NB4 (cell line): ENCODE measurements around the gene PCDHA4.
A peak's percentile ranks its signal among the peaks of the same experiment; 100 is the strongest.
"Not testable (repeated sequence)": the region's sequence is repeated elsewhere in the genome, so short reads cannot be mapped to it uniquely, and the experiment has no call there.

Source experiments
- DNase-seq: peaks from one replicate; pipeline ENCODE4 v3.0.0; 2010; ENCODE audit warnings: low read depth
- H3K4me3 ChIP-seq: one replicate; pipeline ENCODE4 v1.5.1; 2011; ENCODE audit warnings: mild to moderate bottlenecking, low read depth, low read length, moderate library complexity
- MYC ChIP-seq: IDR thresholded peaks from 2 replicates; pipeline ENCODE4 v1.6.1; 2011; ENCODE audit warnings: low read depth, low read length
- POLR2A ChIP-seq: IDR thresholded peaks from 2 replicates; pipeline ENCODE4 v1.6.1; 2011; ENCODE audit warnings: mild to moderate bottlenecking; ENCODE audit not compliant: insufficient read length; ENCODE audit errors: extremely low read depth
- TF ChIP-seq, protein P1 (sequence below): IDR thresholded peaks from 2 replicates; pipeline ENCODE4 v1.6.1; 2011; ENCODE audit warnings: low read depth, low read length
- TF ChIP-seq, protein P2 (sequence below): IDR thresholded peaks from one replicate; pipeline ENCODE4 v1.5.1; 2012; ENCODE audit warnings: low read depth, low read length

Gene PCDHA4

DNA sequence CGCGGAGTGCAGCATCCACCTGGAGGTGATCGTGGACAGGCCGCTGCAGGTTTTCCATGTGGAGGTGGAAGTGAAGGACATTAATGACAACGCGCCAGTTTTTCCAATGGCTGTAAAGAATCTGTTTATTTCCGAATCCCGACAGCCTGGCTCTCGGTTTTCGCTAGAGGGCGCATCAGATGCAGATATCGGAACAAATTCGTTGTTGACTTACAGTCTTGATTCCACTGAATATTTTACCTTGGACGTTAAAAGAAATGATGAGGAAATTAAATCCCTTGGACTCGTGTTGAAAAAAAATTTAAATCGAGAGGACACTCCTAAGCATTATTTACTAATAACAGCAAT lies 5.4 kb upstream of the PCDHA4 start:
- TF ChIP-seq, protein P1, sequence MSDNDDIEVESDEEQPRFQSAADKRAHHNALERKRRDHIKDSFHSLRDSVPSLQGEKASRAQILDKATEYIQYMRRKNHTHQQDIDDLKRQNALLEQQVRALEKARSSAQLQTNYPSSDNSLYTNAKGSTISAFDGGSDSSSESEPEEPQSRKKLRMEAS: no peak
- no peak for TF ChIP-seq MYC
- TF ChIP-seq, protein P2, sequence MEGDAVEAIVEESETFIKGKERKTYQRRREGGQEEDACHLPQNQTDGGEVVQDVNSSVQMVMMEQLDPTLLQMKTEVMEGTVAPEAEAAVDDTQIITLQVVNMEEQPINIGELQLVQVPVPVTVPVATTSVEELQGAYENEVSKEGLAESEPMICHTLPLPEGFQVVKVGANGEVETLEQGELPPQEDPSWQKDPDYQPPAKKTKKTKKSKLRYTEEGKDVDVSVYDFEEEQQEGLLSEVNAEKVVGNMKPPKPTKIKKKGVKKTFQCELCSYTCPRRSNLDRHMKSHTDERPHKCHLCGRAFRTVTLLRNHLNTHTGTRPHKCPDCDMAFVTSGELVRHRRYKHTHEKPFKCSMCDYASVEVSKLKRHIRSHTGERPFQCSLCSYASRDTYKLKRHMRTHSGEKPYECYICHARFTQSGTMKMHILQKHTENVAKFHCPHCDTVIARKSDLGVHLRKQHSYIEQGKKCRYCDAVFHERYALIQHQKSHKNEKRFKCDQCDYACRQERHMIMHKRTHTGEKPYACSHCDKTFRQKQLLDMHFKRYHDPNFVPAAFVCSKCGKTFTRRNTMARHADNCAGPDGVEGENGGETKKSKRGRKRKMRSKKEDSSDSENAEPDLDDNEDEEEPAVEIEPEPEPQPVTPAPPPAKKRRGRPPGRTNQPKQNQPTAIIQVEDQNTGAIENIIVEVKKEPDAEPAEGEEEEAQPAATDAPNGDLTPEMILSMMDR: no peak
- TF ChIP-seq POLR2A: no peak
- DNase-seq: no peak
- H3K4me3 ChIP-seq: no peak overlapping the region

DNA sequence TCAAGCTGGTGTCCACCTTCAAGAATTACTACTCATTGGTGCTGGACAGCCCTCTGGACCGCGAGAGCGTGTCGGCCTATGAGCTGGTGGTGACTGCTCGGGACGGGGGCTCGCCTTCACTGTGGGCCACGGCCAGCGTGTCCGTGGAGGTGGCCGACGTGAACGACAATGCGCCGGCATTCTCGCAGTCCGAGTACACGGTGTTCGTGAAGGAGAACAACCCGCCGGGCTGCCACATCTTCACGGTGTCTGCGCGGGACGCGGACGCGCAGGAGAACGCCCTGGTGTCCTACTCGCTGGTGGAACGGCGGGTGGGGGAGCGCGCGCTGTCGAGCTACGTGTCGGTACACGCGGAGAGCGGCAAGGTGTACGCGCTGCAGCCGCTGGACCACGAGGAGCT lies 4.5 kb upstream of the PCDHA4 start:
- not testable (repeated sequence) for H3K4me3 ChIP-seq, DNase-seq

DNA sequence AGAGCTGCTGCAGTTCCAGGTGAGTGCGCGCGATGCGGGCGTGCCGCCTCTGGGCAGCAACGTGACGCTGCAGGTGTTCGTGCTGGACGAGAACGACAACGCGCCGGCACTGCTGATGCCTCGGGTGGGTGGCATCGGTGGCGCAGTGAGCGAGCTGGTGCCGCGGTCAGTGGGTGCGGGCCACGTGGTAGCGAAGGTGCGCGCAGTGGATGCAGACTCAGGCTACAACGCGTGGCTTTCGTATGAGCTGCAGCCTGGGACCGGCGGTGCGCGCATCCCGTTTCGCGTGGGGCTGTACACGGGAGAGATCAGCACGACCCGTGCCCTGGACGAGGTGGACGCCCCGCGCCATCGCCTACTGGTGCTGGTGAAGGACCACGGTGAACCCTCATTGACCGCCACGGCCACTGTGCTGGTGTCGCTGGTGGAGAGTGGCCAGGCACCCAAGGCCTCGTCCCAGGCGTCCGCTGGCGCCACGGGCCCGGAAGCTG lies 4.0 kb upstream of the PCDHA4 start:
- no peak for TF ChIP-seq MYC
- TF ChIP-seq, protein P1: no peak
- no peak for DNase-seq
- H3K4me3 ChIP-seq: no peak overlapping the region

DNA sequence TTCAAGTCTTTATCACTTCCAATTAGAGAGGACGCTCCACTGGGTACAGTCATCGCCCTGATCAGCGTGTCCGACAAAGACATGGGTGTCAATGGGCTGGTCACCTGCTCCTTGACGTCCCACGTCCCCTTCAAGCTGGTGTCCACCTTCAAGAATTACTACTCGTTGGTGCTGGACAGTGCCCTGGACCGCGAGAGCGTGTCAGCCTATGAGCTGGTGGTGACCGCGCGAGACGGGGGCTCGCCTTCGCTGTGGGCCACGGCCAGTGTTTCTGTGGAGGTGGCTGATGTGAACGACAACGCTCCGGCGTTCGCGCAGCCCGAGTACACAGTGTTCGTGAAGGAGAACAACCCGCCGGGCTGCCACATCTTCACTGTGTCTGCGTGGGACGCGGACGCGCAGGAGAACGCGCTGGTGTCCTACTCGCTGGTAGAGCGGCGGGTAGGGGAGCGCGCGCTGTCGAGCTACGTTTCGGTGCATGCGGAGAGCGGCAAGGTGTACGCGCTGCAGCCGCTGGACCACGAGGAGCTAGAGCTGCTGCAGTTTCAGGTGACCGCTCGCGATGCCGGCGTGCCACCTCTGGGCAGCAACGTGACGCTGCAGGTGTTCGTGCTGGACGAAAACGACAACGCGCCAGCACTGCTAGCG lies 1.5 kb downstream of the PCDHA4 start:
- DNase-seq, H3K4me3 ChIP-seq: not testable (repeated sequence)

DNA sequence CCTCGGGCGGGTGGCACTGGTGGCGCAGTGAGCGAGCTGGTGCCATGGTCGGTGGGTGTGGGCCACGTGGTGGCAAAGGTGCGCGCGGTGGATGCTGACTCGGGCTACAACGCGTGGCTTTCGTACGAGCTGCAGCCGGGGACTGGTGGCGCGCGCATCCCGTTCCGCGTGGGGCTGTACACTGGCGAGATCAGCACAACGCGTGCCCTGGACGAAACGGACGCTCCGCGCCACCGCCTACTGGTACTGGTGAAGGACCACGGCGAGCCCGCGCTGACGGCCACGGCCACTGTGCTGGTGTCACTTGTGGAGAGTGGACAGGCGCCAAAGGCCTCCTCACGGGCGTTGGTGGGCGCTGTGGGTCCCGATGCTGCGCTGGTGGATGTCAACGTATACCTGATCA lies 2.0 kb downstream of the PCDHA4 start:
- TF ChIP-seq POLR2A: no peak
- TF ChIP-seq, protein P1: no peak
- TF ChIP-seq MYC: no peak
- TF ChIP-seq, protein P2: no peak
- no peak overlapping the region for H3K4me3 ChIP-seq
- no peak for DNase-seq

DNA sequence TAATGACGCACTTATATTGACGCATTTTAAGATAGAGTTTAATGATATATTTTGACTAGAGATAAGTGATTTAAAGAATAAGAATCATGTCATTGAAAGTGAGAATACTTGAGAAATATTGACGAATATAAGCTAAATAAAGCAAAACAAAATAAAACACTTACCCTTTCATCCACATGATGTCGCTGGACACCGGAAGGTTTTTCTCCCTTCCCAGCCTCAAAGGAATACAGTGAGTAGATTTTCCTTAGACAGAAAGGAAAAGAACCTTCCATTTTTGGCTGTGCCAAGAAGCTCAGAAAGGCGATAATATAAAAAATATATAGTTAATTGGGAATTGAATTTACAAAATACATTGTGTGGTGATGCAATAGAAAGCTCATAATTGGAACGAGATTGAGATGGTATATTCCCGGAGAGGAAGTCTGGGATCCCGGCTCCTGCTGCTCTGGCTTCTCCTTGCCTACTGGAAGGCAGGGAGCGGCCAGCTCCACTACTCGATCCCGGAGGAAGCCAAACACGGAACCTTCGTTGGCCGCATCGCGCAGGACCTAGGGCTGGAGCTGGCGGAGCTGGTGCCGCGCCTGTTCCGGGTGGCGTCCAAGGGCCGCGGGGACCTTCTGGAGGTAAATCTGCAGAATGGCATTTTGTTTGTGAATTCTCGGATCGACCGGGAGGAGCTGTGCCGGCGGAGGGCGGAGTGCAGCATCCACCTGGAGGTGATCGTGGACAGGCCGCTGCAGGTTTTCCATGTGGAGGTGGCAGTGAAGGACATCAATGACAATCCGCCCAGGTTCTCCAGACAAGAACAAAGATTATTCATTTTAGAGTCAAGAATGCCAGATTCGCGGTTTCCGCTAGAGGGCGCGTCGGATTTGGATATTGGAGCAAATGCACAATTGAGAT lies 14.8 kb downstream of the PCDHA4 start, which contains the start of gene PCDHA5:
PCDHA5 (plus strand) TSS at position 239 of the 906 bp plus-strand sequence.
- no peak within 1 kb of the TSS for H3K4me3 ChIP-seq
- peak; percentile 28 for DNase-seq

DNA sequence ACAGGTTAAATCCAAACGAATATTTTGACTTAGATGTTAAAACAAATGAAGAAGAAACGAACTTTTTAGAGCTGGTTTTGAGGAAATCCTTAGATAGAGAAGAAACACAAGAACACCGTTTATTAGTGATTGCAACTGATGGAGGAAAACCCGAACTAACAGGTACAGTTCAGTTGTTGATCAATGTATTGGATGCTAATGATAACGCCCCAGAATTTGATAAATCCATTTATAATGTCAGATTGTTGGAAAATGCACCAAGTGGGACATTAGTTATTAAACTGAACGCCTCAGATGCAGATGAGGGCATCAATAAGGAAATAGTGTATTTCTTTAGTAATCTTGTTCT lies 15.4 kb downstream of the PCDHA4 start:
- DNase-seq: no peak
- H3K4me3 ChIP-seq: no peak overlapping the region
- TF ChIP-seq, protein P1: no peak
- TF ChIP-seq, protein P2: no peak
- TF ChIP-seq MYC: no peak
- no peak for TF ChIP-seq POLR2A

More for the DNA sequence above, 14.8 kb downstream of the PCDHA4 start, which contains the start of gene PCDHA5:
- TF ChIP-seq MYC: no peak
- TF ChIP-seq, protein P2: peak; percentile 23

DNA sequence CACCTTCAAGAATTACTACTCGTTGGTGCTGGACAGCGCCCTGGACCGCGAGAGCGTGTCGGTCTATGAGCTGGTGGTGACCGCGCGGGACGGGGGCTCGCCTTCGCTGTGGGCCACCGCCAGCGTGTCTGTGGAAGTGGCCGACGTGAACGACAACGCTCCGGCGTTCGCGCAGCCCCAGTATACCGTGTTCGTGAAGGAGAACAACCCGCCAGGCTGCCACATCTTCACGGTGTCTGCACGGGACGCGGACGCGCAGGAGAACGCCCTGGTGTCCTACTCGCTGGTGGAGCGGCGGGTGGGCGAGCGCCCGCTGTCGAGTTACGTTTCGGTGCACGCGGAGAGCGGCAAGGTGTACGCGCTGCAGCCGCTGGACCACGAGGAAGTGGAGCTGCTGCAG lies 16.1 kb downstream of the PCDHA4 start:
- not testable (repeated sequence) for H3K4me3 ChIP-seq, DNase-seq
